Measurements from ENCODE around the gene KRTCAP3. TPM values are rescaled to one million over a fixed set of nuclear protein-coding genes. Genes with fewer than 3 reads are reported as not detected.

KRTCAP3 gene
- total and polyA plus RNA-seq, 9 of the 15 experiments (the other 6 are each of a cell fraction or from before 2014, with no cell fraction given), result 0.24 to 1.4 (median 0.73) TPM

GRCh38 chr2:27485496-27485895, 43.3 kb downstream of the KRTCAP3 start:
- Histone ChIP-seq H4K20me1 (replicated peaks; ENCODE audit: control insufficient read depth, insufficient read depth, low read length) (no peaks in the 10 kb centered on the region), H3K27me3 (ENCODE audit: control insufficient read depth in 2 of 2, insufficient read depth in 2 of 2, low read length in 2 of 2) (no peaks in the 10 kb centered on the region), H3K36me3 (ENCODE audit: control insufficient read depth, insufficient read depth, low read length) (peaks cover 9% of the 10 kb centered on the region; the same call in 2 of the 3 replicates), H3K27ac (ENCODE audit: extremely low read depth, low read depth, low read length) (no peak overlapping the region), H3K4me3 (no peak overlapping the region), H3K4me2 (ENCODE audit: insufficient read depth, low read length) (no peak overlapping the region), H3K9ac (ENCODE audit: insufficient read depth in 1 of 2, low read depth in 2 of 2, low read length in 2 of 2) (no peak overlapping the region), H3K79me2 (ENCODE audit: control insufficient read depth, insufficient read depth, low read length) (peaks cover 6% of the 10 kb centered on the region; the same call in 2 of the 3 replicates), H3K9me1 (ENCODE audit: control insufficient read depth, insufficient read depth, low read length) (no peaks in the 10 kb centered on the region), H2AFZ (ENCODE audit: low read depth, low read length) (no peak overlapping the region), H3K4me1 (replicated peaks in 1 of 2; ENCODE audit: control insufficient read depth in 2 of 2, insufficient read depth in 2 of 2, low read length in 2 of 2) (peaks cover 0 to 6% of the 10 kb centered on the region in 2 experiments; a peak in 3 of 5 replicates), H3K9me3 (replicated peaks; ENCODE audit: control insufficient read depth, insufficient read depth, low read depth, low read length) (no peaks in the 10 kb centered on the region)
- ChIA-PET POLR2A (no interaction called here), CTCF (ENCODE audit: low intra/inter-chr PET ratio) (no interaction called here)
- FAIRE-seq, result no peak
- no peak for ATAC-seq
- in situ Hi-C loops (cut with MboI), result no loop called here
- BruUV-seq (replicated peaks), result no TSS peak
- DNase-seq (ENCODE audit: extremely low read depth in 1 of 4, low spot score in 3 of 4), result no peak
- no peak for TF ChIP-seq KAT8 (IDR thresholded peaks at IDR 0.05; ENCODE audit: low read depth)
- no peak for TF ChIP-seq ESRRB (CRISPR knock-in tag; IDR thresholded peaks at IDR 0.05; ENCODE audit: borderline replicate concordance)
- no peak for TF ChIP-seq DLX4 (CRISPR knock-in tag; IDR thresholded peaks at IDR 0.05)
- no peak for TF ChIP-seq BRF2 (IDR thresholded peaks at IDR 0.05; ENCODE audit: borderline replicate concordance, insufficient read depth, insufficient read length)
- TF ChIP-seq ZNF444 (CRISPR knock-in tag; IDR thresholded peaks at IDR 0.05), result no peak
- no peak for TF ChIP-seq SREBF1 (IDR thresholded peaks at IDR 0.05; ENCODE audit: borderline replicate concordance, low read depth, low read length)
- no peak for TF ChIP-seq CTCFL (IDR thresholded peaks at IDR 0.05; ENCODE audit: borderline replicate concordance, insufficient read depth, low read depth, low read length, poor library complexity, severe bottlenecking)
- TF ChIP-seq CHD4 (IDR thresholded peaks at IDR 0.05; ENCODE audit: insufficient read depth, insufficient replicate concordance, low read depth, low read length, poor library complexity, severe bottlenecking), result no peak
- intact Hi-C loops (cut with micrococcal nuclease), result loop anchor here (5.0 to 10.0 kb wide), 2 partner anchors 58 to 139 kb away; partner anchors contain the start of genes CCDC121, GPN1 and NRBP1
- 17% methylated on average over 3 of the region's 3 CpGs for WGBS (ENCODE audit: insufficient coverage, low coverage, missing lambda C conversion rate)
